HG03159 (cell line): Measurements from ENCODE around the gene LGR4.
A peak's percentile ranks its signal among the peaks of the same experiment; 100 is the strongest.

ENCODE experiments used
- ATAC-seq: cut with Tn5 transposase; IDR thresholded peaks from one replicate; pipeline ENCODE4 v1.9.1; 2021; ENCODE audit warnings: mild to moderate bottlenecking, moderate library complexity; ENCODE audit not compliant: unreplicated experiment

LGR4 gene

GRCh38 chr11:27386181-27386845 lies 86.3 kb downstream of the LGR4 start:
- no peak for ATAC-seq

GRCh38 chr11:27385245-27385644 lies 87.3 kb downstream of the LGR4 start:
- ATAC-seq: no peak

- no peak for ATAC-seq
Observed at GRCh38 chr11:27384227-27384626, 88.4 kb downstream of the LGR4 start.

- ATAC-seq: no peak
Observed at GRCh38 chr11:27383645-27384044, 88.9 kb downstream of the LGR4 start.

- peak; percentile 46 for ATAC-seq
Observed at GRCh38 chr11:27381238-27381666, 91.3 kb downstream of the LGR4 start.

- no peak for ATAC-seq
Observed at GRCh38 chr11:27380771-27381170, 91.8 kb downstream of the LGR4 start.

- no peak for ATAC-seq
Observed at GRCh38 chr11:27379449-27379848, 93.1 kb downstream of the LGR4 start.

GRCh38 chr11:27375370-27375769 lies 97.2 kb downstream of the LGR4 start:
- no peak for ATAC-seq

- no peak for ATAC-seq
Observed at GRCh38 chr11:27373856-27374602, 98.6 kb downstream of the LGR4 start.

GRCh38 chr11:27373392-27373791 lies 99.2 kb downstream of the LGR4 start:
- no peak for ATAC-seq

- ATAC-seq: no peak
Observed at GRCh38 chr11:27372164-27372563, 100.4 kb downstream of the LGR4 start.

GRCh38 chr11:27371489-27371888 lies 101.1 kb downstream of the LGR4 start:
- no peak for ATAC-seq

- no peak for ATAC-seq
Observed at GRCh38 chr11:27370374-27370773, 102.2 kb downstream of the LGR4 start.

- no peak for ATAC-seq
Observed at GRCh38 chr11:27367881-27368280, 104.7 kb downstream of the LGR4 start.

GRCh38 chr11:27363576-27364117 lies 108.9 kb downstream of the LGR4 start:
- no peak for ATAC-seq

- peak; percentile 99 for ATAC-seq
Observed at GRCh38 chr11:27362749-27363575, 109.6 kb downstream of the LGR4 start, which contains the start of gene CCDC34. TSS of gene CCDC34 (minus strand) at chr11:27363215. CDS start at chr11:27363194, 21 bp downstream.

GRCh38 chr11:27361649-27362431 lies 110.8 kb downstream of the LGR4 start:
- ATAC-seq: no peak

- no peak for ATAC-seq
Observed at GRCh38 chr11:27358296-27358695, 114.3 kb downstream of the LGR4 start.

- no peak for ATAC-seq
Observed at GRCh38 chr11:27357250-27357649, 115.3 kb downstream of the LGR4 start.

GRCh38 chr11:27356624-27357222 lies 115.9 kb downstream of the LGR4 start:
- no peak for ATAC-seq
